Stimulated activated CD8-positive, alpha-beta memory T cell treated with anti-CD3 and anti-CD28 coated beads, Interleukin-4, amount 100 ng/mL, for 24 hours (primary cell): Measurements from ENCODE around the gene ZNF613.
A peak's percentile ranks its signal among the peaks of the same experiment; 100 is the strongest.
"Not testable (repeated sequence)": the region's sequence is repeated elsewhere in the genome, so short reads cannot be mapped to it uniquely, and the experiment has no call there.

Experiments
- DNase-seq: peaks from one replicate; pipeline ENCODE4 v3.0.0-alpha.2; 2020; ENCODE audit warnings: low read depth

The ZNF613 gene

DNA sequence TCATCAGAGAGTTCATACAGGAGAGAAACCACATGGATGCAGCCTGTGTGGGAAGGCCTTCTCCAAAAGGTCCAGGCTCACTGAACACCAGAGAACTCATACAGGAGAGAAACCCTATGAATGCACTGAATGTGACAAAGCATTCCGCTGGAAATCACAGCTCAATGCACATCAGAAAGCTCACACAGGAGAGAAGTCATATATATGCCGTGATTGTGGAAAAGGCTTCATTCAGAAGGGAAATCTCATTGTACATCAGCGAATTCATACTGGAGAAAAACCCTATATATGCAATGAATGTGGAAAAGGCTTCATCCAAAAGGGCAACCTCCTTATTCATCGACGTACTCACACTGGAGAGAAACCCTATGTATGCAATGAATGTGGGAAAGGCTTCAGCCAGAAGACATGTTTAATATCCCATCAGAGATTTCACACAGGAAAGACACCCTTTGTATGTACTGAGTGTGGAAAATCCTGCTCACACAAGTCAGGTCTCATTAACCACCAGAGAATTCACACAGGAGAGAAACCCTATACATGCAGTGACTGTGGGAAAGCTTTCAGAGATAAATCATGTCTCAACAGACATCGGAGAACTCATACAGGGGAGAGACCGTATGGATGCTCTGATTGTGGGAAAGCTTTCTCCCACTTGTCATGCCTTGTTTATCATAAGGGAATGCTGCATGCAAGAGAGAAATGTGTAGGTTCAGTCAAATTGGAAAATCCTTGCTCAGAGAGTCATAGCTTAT lies 17.7 kb downstream of the ZNF613 start:
- DNase-seq = no peak

DNA sequence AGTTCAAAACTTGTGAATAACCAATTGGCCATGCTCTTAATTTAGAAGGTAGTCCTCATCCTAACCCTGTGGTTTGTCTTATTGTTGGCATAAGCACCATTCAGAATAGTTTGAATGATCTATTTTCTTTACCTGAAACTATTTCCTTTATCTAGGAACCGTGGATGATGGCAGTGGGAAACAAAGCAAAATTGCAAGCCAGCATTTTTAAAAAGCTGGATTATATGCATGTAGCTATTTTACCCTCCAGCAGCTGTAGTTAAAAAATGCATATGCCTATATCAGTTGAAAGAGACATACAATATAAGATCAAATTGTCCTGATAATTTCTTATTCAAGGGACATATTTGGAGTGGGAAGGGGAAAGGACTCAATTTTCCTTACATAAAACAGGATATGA lies 19.3 kb downstream of the ZNF613 start:
- DNase-seq = no peak

DNA sequence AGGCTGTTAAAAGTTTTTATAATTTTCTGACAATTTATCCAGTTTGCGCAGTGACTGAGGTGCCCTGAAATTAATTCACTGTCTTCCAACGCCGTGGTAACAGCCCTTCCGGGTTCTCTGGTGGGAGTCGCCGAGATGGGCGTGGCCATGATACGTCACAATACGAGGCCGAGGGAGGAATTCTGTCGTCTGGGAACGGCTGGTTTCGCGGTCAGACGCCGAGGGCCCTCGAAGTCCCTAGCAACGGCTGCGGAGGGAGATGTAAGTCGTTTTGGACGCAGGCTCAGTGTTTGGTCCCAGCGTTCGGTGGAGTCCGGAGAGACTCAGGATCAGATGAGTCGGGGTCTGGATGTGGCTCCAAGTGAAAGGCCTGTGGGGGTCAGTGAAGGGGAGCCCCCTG lies 21.7 kb downstream of the ZNF613 start:
- DNase-seq = no peak

DNA sequence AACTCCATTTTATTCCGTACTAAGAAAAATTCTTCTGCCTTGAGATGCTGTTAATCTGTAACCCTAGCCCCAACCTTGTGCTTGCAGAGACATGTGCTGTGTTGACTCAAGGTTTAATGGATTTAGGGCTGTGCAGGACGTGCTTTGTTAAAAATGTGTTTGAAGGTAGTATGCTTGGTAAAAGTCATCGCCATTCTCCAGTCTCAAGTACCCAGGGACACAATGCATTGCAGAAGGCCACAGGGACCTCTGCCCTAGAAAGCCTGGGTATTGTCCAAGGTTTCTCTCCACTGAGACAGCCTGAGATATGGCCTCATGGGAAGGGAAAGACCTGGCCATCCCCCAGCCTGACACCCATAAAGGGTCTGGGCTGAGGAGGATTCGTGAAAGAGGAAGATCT lies 30.6 kb downstream of the ZNF613 start:
- not testable (repeated sequence) for DNase-seq

DNA sequence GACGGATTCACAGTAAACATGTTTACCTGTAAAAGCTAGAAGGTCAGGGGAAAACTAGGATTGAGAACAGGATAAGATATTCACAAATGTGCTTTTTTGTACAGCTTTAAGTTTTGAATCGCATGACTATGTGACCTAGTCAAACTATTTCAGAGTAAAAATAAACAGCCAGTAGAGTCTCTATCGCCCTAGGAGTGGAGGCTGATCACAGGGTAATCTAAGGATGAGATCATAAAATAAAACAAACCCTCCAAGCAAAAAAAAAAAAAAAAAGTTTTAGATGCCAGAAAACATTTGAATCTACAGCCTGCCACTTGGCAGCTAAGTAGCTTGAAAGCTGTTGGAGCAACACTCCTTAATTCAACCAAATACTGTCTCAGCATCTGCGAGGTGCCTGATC lies 32.5 kb downstream of the ZNF613 start:
- no peak for DNase-seq

DNA sequence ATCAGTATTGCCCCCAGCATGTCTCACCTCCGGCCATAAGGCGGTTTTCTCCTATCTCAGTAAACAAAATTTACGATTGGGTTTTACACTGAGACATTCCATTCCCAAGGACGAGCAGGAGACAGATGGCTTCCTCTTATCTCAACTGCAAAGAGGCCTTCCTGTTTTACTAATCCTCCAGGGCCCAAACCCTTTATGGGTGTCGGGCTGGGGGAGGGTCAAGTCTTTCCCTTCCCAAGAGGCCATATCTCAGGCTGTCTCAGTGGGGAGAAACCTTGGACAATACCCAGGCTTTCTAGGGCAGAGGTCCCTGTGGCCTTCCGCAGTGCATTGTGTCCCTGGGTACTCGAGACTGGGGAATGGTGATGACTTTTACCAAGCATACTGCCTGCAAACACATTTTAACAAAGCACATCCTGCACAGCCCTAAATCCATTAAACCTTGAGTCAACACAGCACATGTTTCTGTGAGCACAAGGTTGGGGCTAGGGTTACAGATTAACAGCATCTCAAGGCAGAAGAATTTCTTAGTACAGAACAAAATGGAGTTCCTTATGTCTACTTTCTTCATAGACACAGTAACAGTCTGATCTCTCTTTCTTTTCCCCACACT lies 33.5 kb downstream of the ZNF613 start:
- not testable (repeated sequence) for DNase-seq

DNA sequence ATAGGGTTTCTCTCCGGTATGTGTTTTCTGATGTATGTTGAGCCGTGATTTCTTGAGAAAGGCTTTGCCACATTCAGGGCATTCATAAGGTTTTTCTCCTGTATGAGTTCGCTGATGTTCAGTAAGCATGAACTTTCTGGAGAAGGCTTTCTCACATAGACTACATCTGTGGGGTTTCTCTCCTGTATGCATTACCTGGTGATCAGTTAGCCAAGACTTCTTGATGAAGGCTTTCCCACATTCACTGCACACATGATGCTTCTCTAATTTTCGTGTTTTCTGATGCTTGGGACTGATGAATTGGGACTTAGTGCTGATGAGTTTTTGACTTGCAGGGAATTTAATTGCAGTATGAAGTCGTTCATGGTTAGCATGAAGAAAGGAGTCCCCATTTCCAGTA lies 38.3 kb downstream of the ZNF613 start:
- DNase-seq = no peak

DNA sequence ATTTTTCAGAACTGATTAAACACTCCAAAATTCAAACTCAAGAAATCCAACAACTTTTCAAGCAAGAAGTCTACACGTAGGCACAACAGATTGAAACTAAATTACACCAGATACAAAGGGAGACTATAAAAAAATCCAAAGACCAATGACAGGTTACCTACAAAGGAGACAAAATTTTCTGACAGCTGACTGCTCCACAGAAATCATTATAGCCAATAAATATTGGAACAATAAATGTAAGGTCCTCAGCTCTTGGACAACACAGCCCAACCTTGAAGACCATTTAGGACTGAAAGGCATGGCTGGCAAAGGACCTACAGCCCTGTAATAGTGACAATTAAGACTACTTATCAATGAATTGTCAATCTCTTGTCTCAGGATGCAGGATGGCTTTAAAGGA lies 43.4 kb downstream of the ZNF613 start:
- no peak for DNase-seq

DNA sequence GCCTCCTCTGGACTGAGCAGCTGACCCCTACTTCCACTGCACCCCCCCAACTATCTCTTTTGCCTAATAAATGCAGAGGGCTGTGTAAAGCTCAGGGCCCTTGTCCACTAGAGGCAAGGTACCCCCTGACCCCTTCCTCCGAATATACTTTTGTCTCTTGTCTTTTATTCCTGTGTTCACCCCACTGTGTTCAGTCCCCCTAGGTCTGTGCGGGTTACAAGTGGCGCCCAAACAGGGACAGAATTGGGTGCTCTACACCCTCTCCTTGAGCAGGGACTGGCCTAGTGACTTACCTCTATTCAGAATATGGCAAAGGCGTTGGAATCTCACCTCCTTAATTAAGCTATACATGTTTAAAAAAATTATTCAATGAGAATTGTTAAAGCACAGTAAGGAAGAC lies 44.4 kb downstream of the ZNF613 start:
- DNase-seq = no peak

DNA sequence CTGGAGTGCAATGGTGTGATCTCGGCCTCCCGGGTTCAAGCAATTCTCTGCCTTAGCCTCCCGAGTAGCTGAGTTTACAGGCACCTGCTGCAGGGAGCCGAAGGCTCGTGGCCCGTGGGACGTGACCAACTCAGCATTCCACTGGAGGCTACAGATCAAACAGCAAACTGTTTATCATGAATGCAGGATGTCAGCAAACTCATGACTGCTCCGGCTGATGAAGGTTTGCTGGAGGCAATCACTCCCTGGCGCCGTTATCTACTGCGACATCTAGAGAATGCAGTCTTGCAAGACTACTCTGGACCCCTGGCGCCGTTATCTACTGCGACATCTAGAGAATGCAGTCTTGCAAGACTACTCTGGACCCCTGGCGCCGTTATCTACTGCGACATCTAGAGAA lies 48.5 kb downstream of the ZNF613 start:
- not testable (repeated sequence) for DNase-seq

DNA sequence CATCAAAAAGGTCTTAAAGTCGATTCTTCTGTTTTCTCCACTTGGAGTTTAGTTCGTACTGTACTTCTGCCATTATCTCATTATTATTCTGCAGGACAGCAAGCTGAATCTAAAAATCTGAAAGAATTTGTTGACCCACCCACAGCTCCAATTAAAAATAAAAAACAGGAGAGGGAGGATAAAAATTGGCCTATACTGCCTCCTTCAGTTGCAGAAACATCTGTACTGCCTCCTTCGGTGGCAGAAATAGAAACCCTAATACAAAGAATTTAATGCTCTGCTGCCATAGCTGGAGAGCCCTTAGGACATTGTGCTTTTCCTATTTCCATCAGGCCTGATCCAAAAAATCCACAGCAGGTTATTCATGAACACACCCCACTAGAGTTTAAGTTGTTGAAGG lies 49.6 kb downstream of the ZNF613 start:
- DNase-seq = no peak

DNA sequence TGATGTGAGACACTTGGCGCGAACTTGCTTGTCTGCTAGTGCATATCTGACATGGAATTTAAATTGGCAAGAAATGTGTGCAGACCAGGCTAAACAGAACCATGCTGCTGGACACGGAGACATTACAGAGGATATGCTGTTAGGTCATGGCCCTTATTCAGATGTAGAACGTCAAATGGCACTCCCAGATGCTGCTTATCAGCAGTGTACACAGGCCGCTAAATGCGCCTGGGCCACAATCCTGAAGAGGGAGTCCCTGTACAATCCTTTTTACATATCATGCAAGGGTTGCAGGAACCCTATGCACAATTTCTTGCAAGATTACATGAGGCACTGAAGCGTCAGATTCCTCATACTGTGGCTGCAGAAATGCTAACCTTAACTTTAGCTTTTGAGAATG lies 50.1 kb downstream of the ZNF613 start:
- DNase-seq = no peak

DNA sequence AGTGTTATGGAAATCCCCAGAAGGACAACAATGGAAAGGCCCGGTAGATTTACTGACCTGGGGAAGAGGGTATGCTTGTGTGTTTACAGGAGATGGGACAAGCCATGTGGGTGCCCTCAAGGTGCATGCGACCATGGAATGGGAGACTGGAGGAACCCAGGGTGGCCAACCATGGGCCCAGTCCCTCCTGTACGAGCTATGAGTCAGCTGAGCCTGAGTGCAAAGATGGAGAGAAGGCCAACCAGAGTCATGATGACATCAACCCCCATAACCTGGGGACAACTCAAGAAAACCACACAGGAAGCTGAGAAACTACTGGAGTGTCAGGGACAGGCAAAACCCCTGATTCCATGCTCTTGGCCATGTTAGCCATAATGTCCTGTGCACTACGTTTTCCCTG lies 51.6 kb downstream of the ZNF613 start:
- no peak for DNase-seq

DNA sequence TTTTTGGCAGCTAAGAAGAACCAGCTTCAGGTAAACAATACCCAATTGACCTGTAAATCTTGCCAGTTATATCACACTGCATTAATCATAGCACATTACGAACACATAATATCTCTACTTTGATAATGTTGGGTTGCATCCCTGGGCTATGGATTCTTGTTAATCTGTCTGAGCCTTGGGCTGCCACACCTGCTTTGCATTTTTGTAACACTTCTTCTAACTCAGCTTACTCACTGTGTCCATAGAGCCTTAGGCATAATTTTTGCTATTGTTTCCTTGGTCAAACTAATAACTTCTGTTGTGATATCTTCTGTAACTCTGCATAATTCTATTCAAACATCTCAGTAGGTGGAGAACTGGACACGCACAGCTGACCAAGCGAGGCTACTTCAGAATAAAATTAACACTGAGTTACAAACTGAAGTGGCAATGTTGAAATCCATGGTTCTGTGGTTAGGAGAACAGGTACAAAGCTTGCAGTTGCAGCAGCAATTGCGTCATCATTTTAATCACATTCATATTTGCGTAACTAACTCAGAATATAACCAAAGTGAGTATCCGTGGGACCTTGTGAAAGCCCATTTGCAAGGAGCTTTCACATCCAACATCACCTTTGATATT lies 53.0 kb downstream of the ZNF613 start:
- no peak for DNase-seq

DNA sequence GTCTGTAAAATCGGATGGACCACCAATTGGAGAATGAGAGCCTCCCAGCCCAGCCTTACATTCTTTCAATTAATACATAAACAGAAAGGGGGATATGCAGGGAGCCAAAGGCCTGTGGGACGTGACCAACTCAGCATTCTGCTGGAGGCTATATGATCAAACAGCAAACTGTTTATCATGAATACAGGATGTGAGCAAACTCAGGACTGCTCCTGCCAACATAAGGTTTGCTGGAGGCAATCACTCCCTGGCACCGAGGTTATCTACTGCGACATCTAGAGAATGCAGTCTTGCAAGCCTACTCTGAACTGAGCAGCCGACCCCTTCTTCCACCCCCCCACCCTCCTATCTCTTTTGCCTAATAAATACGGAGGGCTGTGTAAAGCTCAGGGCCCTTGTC lies 53.7 kb downstream of the ZNF613 start:
- not testable (repeated sequence) for DNase-seq

DNA sequence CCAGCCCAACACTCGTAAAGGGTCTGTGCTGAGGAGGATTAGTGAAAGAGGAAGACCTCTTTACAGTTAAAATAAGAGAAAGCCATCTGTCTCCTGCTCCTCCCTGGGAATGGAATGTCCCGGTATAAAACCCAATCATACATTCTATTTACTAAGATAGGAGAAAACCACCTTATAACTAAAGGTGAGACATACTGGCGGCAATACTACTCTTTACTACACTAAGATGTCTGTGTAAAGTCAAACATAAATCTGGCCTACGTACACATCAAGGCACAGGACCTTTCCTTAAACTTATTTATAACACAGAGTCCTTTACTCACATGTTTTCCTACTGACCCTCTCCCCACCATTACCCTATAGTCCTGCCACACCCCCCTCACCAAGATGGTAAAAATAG lies 56.1 kb downstream of the ZNF613 start:
- DNase-seq = no peak

DNA sequence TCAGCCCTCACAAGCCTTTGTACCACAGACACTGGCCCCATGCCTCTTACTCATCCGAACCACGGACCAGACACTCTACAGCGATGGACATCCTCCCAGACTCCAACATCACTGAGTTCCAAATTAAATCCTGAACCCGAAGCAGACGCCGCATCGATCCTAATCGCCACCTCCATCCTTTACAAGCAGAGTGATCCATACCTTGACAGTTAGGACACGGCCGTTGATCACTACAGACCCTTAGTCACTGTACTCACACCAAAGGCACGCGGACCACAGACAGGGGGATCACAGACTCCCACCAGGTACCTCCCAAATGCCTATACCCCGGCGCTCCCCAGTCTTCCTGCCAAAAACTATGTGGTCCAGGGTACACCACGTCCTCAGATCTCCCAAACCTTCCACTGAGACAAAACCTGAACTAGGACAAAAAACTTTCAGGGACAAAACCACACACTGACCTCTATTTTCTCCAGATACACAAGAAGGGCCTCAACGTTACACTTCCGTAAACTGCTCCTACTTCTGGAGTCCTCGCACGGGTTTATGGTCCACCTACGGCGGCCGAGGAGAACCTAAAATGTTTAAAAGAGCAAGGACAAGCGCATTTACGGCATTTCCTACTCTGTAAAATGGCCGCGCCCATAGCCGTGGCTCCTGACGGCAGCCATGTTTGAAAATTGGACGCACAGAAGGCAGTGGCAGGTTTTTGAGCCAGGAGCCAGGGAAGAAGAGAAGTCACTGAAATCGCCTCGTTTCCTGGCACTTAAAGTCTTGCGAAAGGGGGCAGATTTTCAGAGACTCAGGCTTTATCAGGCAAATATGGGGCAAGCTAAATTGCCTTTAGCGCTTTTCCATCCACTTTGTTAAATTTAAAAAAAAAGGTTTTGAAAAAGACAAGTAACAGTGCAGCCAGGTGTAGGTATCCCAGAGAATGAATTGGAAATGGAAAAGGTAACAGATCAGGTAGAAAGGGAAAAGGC lies 59.3 kb downstream of the ZNF613 start, which contains the start of gene ZNF350:
ZNF350 (minus strand) TSS at position 532 of the 983 bp plus-strand sequence. CDS start 12,480 bp downstream, outside the sequence.
- peak; percentile 76 for DNase-seq

DNA sequence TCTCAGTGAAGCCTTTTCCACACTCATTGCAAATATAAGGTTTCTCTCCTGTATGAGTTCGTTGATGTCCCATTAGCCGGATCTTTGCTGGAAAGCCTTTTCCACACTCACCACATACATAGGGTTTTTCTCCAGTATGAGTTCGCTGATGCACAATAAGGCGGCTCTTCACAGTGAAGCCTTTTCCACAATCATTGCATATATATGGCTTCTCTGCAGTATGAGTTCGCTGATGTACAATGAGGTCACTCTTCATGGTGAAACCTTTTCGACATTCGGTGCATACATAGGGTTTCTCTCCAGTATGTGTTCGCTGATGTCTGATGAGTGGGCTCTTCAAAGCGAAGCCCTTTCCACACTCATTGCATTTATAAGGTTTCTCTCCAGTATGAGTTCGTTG lies 66.2 kb downstream of the ZNF613 start:
- DNase-seq = no peak

DNA sequence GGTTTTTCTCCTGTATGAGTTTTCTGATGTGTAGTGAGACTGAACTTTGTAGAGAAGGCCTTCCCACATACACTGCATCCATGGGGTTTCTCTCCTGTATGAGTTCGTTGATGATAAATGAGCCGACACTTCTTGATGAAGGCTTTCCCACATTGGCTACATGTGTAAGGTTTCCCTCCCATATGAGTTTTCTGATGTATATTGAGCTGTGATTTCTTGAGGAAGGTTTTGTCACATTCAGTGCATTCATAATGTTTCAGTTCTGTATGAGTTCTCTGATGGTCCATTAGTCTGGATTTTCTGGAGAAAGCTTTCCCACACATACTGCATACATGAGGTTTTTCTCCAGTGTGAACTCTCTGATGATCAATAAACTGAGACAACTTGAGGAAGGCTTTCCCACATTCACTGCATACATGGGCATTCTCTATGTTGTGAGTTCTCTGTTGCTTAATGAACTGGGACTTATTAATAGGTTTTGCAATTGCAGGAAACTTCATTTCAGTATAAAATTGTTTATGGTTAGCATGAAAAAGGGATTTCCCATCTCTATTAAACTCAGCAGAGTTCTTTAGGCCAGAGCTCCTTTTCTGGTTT lies 66.9 kb downstream of the ZNF613 start:
- no peak for DNase-seq
